Immature natural killer cell (primary cell): ENCODE data around the gene CALB2. TPM values are rescaled to one million over a fixed set of nuclear protein-coding genes. Genes with fewer than 3 reads are reported as not detected.
"Not testable (repeated sequence)": the region's sequence is repeated elsewhere in the genome, so short reads cannot be mapped to it uniquely, and the experiment has no call there.

Source experiments
- DNase-seq, 3 donors: peaks; one replicate each; pipeline ENCODE4 v3.0.0; 2022; ENCODE audit warnings: mixed read lengths in 1 of 3
- H3K27ac Mint-ChIP-seq, 6 donors: one replicate each; pipeline ENCODE4 v1.8.0; 2020; ENCODE audit warnings: mixed read lengths in 6 of 6, mild to moderate bottlenecking in 5 of 6, inconsistent platforms in 4 of 6, moderate library complexity in 3 of 6
- H3K27me3 Mint-ChIP-seq, 3 donors: one replicate each; pipeline ENCODE4 v1.8.0; 2020 to 2021; ENCODE audit warnings: low read depth in 3 of 3, mild to moderate bottlenecking in 3 of 3, mixed read lengths in 3 of 3, moderate library complexity in 3 of 3, inconsistent platforms in 1 of 3
- H3K36me3 Mint-ChIP-seq, 3 donors: one replicate each; pipeline ENCODE4 v1.8.0; 2020; ENCODE audit warnings: mixed read lengths in 3 of 3, inconsistent platforms in 2 of 3, mild to moderate bottlenecking in 2 of 3
- H3K4me1 Mint-ChIP-seq, 2 donors: one replicate each; pipeline ENCODE4 v1.8.0; 2020; ENCODE audit warnings: inconsistent platforms in 2 of 2, mild to moderate bottlenecking in 2 of 2, mixed read lengths in 2 of 2, moderate library complexity in 1 of 2
- H3K4me3 Mint-ChIP-seq, 5 donors: one replicate each; pipeline ENCODE4 v1.8.0; 2020; ENCODE audit warnings: mild to moderate bottlenecking in 5 of 5, mixed read lengths in 5 of 5, inconsistent platforms in 3 of 5, moderate library complexity in 3 of 5
- H3K9me3 Mint-ChIP-seq, 6 donors: one replicate each; pipeline ENCODE4 v1.8.0; 2020; ENCODE audit warnings: mild to moderate bottlenecking in 6 of 6, mixed read lengths in 6 of 6, inconsistent platforms in 4 of 6, moderate library complexity in 3 of 6
- polyA plus RNA-seq, 3 donors: library from polyadenylated mRNA; unstranded; fragments of 300-500 nt; fragmentation: Illumina TruSeq; gene quantifications; one replicate each; pipeline ENCODE4 v1.2.3, GENCODE V29; 2021

Gene CALB2
- not detected for polyA plus RNA-seq

DNA sequence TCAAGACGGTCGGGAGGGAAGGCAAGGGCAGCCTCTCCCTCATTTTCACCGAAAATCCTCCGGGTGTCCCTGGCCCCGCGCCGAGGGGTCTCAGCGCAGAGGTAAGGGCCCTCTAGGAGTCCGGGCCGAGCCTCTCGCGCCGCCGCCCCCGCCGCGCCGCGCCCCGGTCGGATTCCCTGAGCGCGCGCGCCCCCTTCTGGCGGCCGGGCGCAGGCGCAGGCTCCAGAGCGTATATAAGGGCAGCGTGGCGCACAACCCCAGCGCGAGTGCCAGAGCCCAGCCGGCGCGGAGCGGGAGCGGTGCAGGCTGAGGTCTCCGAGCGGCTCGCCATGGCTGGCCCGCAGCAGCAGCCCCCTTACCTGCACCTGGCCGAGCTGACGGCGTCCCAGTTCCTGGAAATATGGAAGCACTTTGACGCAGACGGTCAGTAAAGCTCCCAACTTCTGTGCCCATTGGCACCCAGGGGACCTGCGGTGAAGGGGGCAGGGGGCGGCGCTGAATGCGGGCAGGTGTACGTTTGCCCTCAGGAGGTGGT is at the start of gene CALB2:
Gene CALB2 (plus strand): TSS at position 260 of the 535 bp plus-strand sequence. CDS start 70 bp downstream, at position 330.
- Mint-ChIP-seq H3K27ac (no peak within 1 kb of the TSS), H3K27me3 (peaks cover 0 to 6% (median 4%) of the 10 kb centered on the region in 3 donors), H3K9me3 (no peaks in the 10 kb centered on the region), H3K36me3 (no peaks in the 10 kb centered on the region), H3K4me3 (peak within 1 kb of the TSS; percentile 8 to 71 (median 21)), H3K4me1 (peaks cover 0 to 3% of the 10 kb centered on the region in 2 donors)
- peak; percentile 40 to 57 (median 56) for DNase-seq

GRCh38 chr16:71311553-71312158 is 46.9 kb upstream of the CALB2 start:
- peaks cover 0 to 1% (median 0%) of the 10 kb centered on the region in 6 donors for H3K9me3 Mint-ChIP-seq
- no peak overlapping the region for H3K4me3 Mint-ChIP-seq
- peaks cover 0 to 11% of the 10 kb centered on the region in 2 donors for H3K4me1 Mint-ChIP-seq
- H3K27ac Mint-ChIP-seq = no peak overlapping the region
- H3K27me3 Mint-ChIP-seq = peaks cover 4 to 9% (median 9%) of the 10 kb centered on the region in 3 donors
- DNase-seq = peak; percentile 20 to 28 (median 25)
- H3K36me3 Mint-ChIP-seq = no peaks in the 10 kb centered on the region

DNA sequence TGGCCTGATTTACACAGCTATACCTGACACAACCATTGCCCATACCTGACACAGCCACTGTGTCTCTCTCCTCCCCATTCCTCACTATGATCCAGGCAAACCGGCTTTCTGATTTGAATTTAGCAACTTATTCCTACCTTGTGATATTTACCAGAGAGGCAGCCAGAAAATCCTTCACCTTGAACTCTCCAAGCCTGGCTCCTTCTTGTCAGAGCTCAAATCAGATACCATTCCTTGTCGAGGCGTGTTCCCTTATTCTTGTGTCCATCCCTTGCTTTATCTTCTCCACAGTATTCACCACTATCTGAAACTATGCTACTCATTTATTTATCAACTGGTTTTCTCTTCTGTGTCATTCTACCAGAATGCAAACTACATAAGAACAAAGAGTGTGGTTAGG is 44.9 kb upstream of the CALB2 start:
- H3K4me3 Mint-ChIP-seq, H3K9me3 Mint-ChIP-seq, DNase-seq, H3K36me3 Mint-ChIP-seq, H3K4me1 Mint-ChIP-seq, H3K27ac Mint-ChIP-seq: not testable (repeated sequence)
- H3K27me3 Mint-ChIP-seq = peaks cover 6 to 12% (median 6%) of the 10 kb centered on the region in 3 donors

GRCh38 chr16:71315269-71315668 is 43.3 kb upstream of the CALB2 start:
- Mint-ChIP-seq H3K9me3 (no peaks in the 10 kb centered on the region), H3K4me1 (peaks cover 0 to 9% of the 10 kb centered on the region in 2 donors), H3K4me3 (no peak overlapping the region), H3K27me3 (peaks cover 4 to 16% (median 6%) of the 10 kb centered on the region in 3 donors), H3K36me3 (no peaks in the 10 kb centered on the region), H3K27ac (no peak overlapping the region)
- no peak for DNase-seq

DNA sequence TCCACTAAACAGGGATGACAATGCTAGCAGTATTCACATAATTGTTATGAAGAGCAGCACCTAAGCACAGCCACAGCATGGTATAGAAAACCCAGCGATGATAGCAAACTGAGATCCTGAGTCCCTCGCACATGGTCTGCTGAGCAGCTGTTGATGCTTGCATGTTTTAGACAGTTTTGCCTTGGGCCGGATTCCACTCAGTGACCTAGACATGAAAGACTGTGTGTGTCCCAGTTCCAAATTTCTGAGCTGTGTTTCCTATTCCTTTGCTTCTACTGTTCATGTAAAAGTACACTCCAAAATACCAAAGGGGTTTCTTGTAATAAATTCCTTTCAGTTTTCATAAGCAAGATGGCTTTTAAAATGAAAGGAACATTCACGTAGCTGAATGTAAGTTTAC is 38.5 kb upstream of the CALB2 start:
- Mint-ChIP-seq H3K27me3 (peaks cover 0 to 22% (median 8%) of the 10 kb centered on the region in 3 donors), H3K36me3 (no peaks in the 10 kb centered on the region), H3K9me3 (no peaks in the 10 kb centered on the region), H3K27ac (no peak overlapping the region), H3K4me3 (no peak overlapping the region), H3K4me1 (no peaks in the 10 kb centered on the region)
- DNase-seq = no peak

- H3K27me3 Mint-ChIP-seq = peaks cover 0 to 7% (median 0%) of the 10 kb centered on the region in 3 donors
- H3K4me3 Mint-ChIP-seq = no peak overlapping the region
- no peak for DNase-seq
- H3K9me3 Mint-ChIP-seq = no peaks in the 10 kb centered on the region
- H3K27ac Mint-ChIP-seq = no peak overlapping the region
- no peaks in the 10 kb centered on the region for H3K4me1 Mint-ChIP-seq
- no peaks in the 10 kb centered on the region for H3K36me3 Mint-ChIP-seq
Observed at GRCh38 chr16:71327720-71328119, 30.8 kb upstream of the CALB2 start.

DNA sequence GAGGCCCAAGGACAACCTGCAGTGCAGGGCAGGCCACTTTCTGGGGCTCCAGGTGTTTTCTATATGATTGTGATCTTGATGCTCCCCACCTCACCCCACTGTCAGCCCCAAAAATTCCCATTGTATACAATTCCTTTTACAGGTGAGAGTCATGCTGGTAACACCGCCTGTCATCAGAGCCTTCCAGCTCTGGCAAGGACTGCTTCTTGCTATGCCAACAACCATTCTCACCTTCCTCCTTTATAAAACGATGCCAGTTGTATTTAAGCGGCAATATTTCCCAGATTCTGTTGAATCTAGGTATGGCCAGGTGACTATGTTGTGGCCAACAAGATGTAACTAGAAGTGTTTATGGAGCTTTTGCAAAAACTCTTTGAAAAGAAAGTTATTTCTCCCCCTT is 30.4 kb upstream of the CALB2 start:
- H3K9me3 Mint-ChIP-seq = no peaks in the 10 kb centered on the region
- H3K36me3 Mint-ChIP-seq = no peaks in the 10 kb centered on the region
- H3K27me3 Mint-ChIP-seq = peaks cover 0 to 7% (median 0%) of the 10 kb centered on the region in 3 donors
- no peak for DNase-seq
- H3K27ac Mint-ChIP-seq = no peak overlapping the region
- H3K4me1 Mint-ChIP-seq = no peaks in the 10 kb centered on the region
- H3K4me3 Mint-ChIP-seq = no peak overlapping the region

DNA sequence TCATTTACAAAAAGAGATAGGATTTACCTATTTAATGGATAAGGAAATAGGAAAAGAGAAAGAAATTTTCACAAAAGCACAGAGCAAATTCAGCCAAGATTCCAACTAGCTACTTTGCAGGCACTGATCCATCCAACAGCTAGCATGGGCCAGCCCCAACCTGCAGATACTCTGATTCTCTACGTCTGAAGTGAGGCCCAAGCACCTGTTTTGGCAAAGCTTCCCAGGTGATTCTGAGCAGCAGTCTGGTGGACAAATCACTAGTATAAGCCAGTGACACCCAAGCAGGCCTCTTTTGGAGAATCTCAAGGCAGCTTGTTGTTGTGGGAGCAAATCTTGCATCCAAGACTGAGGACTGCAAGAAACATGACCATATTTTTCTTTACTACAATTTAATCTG is 20.9 kb upstream of the CALB2 start:
- Mint-ChIP-seq H3K27ac (no peak overlapping the region), H3K4me1 (no peaks in the 10 kb centered on the region), H3K9me3 (peaks cover 0 to 2% (median 0%) of the 10 kb centered on the region in 6 donors), H3K36me3 (no peaks in the 10 kb centered on the region), H3K4me3 (no peak overlapping the region), H3K27me3 (peaks cover 4 to 6% (median 4%) of the 10 kb centered on the region in 3 donors)
- DNase-seq = no peak

GRCh38 chr16:71338193-71338592 is 20.3 kb upstream of the CALB2 start:
- Mint-ChIP-seq H3K4me1 (no peaks in the 10 kb centered on the region), H3K9me3 (peaks cover 0 to 2% (median 0%) of the 10 kb centered on the region in 6 donors), H3K36me3 (no peaks in the 10 kb centered on the region), H3K4me3 (no peak overlapping the region), H3K27ac (no peak overlapping the region), H3K27me3 (peaks cover 4 to 6% (median 4%) of the 10 kb centered on the region in 3 donors)
- no peak for DNase-seq

DNA sequence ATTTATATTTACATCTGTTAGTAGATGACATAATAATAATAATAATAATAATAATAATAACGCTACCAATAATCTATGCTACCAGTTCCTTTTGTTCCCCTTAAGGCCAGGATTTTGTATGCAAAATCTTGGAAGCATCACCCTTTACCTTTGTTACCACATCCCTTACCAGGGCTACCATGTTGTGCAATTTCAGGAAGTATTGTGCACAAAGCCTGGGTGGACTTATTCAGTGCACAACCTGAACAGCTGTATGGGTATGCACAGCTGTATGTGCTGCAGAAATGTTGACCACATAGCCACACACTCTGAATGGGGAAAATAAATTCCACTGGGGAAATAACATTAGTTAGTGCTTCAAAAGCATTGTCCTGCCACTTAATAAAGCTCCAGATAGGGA is 19.9 kb upstream of the CALB2 start:
- no peaks in the 10 kb centered on the region for H3K36me3 Mint-ChIP-seq
- peaks cover 0 to 2% (median 0%) of the 10 kb centered on the region in 6 donors for H3K9me3 Mint-ChIP-seq
- H3K27me3 Mint-ChIP-seq = peaks cover 4 to 8% (median 4%) of the 10 kb centered on the region in 3 donors
- DNase-seq = no peak
- H3K27ac Mint-ChIP-seq = peak overlapping the region in 1 of 6 donors; percentile 30
- H3K4me3 Mint-ChIP-seq = no peak overlapping the region
- no peaks in the 10 kb centered on the region for H3K4me1 Mint-ChIP-seq

DNA sequence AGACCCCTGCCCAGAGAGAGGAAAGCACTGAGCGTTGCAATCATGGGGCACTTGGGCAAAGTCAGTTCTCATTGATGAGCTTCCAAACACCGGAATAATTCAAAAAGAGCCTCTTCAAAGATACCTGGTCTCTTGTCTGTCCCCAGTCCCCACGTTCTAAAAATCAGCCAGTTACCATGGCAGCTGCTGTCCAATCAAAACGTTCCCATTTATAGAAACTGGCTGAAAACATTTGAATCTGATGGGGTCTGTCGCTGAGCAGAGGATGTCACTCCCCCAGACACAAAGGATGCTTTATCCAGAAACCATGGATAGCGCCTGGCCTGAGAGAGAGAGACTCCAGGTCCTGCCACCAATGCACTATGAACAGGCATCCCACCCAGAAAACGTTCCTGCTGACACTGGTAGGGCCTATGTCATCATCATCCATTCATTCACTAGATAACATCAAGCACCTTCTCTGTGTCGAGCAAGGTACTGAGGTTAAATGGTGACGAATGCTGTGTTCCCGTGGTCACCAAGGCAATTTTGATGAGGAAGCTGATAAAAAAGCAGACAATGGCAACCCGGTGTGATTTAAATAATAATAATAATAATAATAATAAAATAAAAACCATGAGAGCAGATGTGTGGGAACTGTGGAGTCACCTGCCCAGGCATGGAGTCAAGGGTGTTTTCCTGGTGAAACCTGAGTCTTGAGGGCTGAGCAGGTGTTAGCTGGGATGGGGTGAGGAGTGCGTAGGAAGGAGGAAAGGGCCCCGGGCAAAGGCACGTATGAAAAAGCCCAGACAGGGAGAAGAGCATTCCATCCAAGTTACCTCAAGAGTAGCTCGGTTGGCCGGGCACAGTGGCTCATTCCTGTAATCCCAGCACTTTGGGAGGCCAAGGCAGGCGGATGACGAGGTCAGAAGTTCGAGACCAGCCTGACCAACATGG is 19.0 kb upstream of the CALB2 start:
- Mint-ChIP-seq H3K9me3 (peaks cover 0 to 2% (median 0%) of the 10 kb centered on the region in 6 donors), H3K36me3 (no peaks in the 10 kb centered on the region), H3K4me3 (no peak overlapping the region), H3K27ac (peak overlapping the region in 1 of 6 donors; percentile 30), H3K27me3 (peaks cover 4 to 11% (median 7%) of the 10 kb centered on the region in 3 donors), H3K4me1 (no peaks in the 10 kb centered on the region)
- DNase-seq = no peak

- Mint-ChIP-seq H3K4me1 (no peaks in the 10 kb centered on the region), H3K4me3 (no peak overlapping the region), H3K27me3 (peaks cover 6 to 12% (median 7%) of the 10 kb centered on the region in 3 donors), H3K36me3 (no peaks in the 10 kb centered on the region), H3K9me3 (peaks cover 0 to 2% (median 0%) of the 10 kb centered on the region in 6 donors), H3K27ac (no peak overlapping the region)
- DNase-seq = no peak
Observed at GRCh38 chr16:71340406-71340805, 18.1 kb upstream of the CALB2 start.

GRCh38 chr16:71341881-71342280 is 16.6 kb upstream of the CALB2 start:
- DNase-seq = no peak
- Mint-ChIP-seq H3K36me3 (no peaks in the 10 kb centered on the region), H3K9me3 (peaks cover 0 to 2% (median 0%) of the 10 kb centered on the region in 6 donors), H3K27ac (no peak overlapping the region), H3K4me3 (no peak overlapping the region), H3K27me3 (peaks cover 6 to 12% (median 7%) of the 10 kb centered on the region in 3 donors), H3K4me1 (no peaks in the 10 kb centered on the region)

DNA sequence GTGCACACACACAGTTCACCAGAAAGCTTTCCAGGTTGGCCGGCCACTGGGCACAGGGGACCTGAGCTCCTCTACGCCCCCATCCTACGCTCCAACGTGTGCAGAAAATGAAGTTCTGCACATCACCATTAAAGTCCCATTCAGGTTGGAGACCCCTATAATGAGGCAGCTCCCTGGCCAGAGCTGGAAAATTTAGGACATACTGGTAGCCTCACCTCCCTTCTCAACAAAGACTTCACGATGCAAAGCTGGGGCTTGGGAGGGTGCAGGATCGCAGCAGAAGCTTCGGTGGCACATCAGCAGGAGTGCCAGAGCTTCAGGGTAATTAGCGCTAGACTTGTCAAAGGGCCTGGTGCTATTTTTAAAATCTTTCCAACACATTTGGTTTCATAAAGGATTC is 15.4 kb upstream of the CALB2 start:
- Mint-ChIP-seq H3K9me3 (peaks cover 0 to 2% (median 0%) of the 10 kb centered on the region in 6 donors), H3K27me3 (peaks cover 6 to 14% (median 7%) of the 10 kb centered on the region in 3 donors), H3K4me3 (no peak overlapping the region), H3K36me3 (no peaks in the 10 kb centered on the region), H3K27ac (no peak overlapping the region), H3K4me1 (no peaks in the 10 kb centered on the region)
- no peak for DNase-seq
